Measurements from ENCODE around the gene TAF1. TPM values are rescaled to one million over a fixed set of nuclear protein-coding genes. Genes with fewer than 3 reads are reported as not detected.

Gene TAF1
- total RNA-seq, 4 donors from 2014 or later = 53.5 to 80.4 (median 64.8) TPM

GRCh38 chrX:71510161-71510560, 144.0 kb downstream of the TAF1 start:
- TF ChIP-seq CTCF (IDR thresholded peaks at IDR 0.05; ENCODE audit: low read depth) = no peak

- TF ChIP-seq CTCF (IDR thresholded peaks at IDR 0.05; ENCODE audit: low read depth) = no peak
Measured at GRCh38 chrX:71514367-71515037, 148.3 kb downstream of the TAF1 start.

GRCh38 chrX:71515038-71515396, 148.9 kb downstream of the TAF1 start:
- TF ChIP-seq CTCF (IDR thresholded peaks at IDR 0.05; ENCODE audit: low read depth) = no peak

Small RNA genes lying within 50 kb of the gene (small RNA-seq; reads per million reads assigned to genes)
- gene AL590762.4 = not detected
- 0.49 reads per million for gene RF00019

Other genes with a start within 250 kb of the TAF1 start
- gene MED12, start 247.8 kb upstream of the TAF1 start, total RNA-seq = 10 to 100 TPM; 30.2 to 51.6 (median 43.9) TPM
- under 1 TPM in 3 of 4 donors, not detected in 1; 0.17 to 0.57 (median 0.22) TPM for gene NLGN3, start 221.5 kb upstream of the TAF1 start, total RNA-seq
- not detected for gene GJB1, start 143.1 kb upstream of the TAF1 start, total RNA-seq
- gene ZMYM3, start 112.2 kb upstream of the TAF1 start, total RNA-seq = 10 to 100 TPM in 2 of 4 donors, 1 to 10 TPM in 2; 5.5 to 18.6 (median 10.6) TPM
- 100 to 1,000 TPM; 127 to 235 (median 227) TPM for gene NONO, start 82.7 kb upstream of the TAF1 start, total RNA-seq
- gene ITGB1BP2, start 64.6 kb upstream of the TAF1 start, total RNA-seq = 1 to 10 TPM; 1.5 to 4.6 (median 2.2) TPM
- 100 to 1,000 TPM; 168 to 233 (median 191) TPM for gene OGT, start 166.7 kb downstream of the TAF1 start, total RNA-seq
- 1 to 10 TPM; 4.1 to 5.7 (median 5.1) TPM for gene GCNA, start 212.1 kb downstream of the TAF1 start, total RNA-seq